Activated naive CD4-positive, alpha-beta T cell treated with anti-CD3 and anti-CD28 coated beads for 36 hours (primary cell): ENCODE results near the gene NEK5. TPM values are rescaled to one million over a fixed set of nuclear protein-coding genes. Genes with fewer than 3 reads are reported as not detected.
"Not testable (repeated sequence)": the region's sequence is repeated elsewhere in the genome, so short reads cannot be mapped to it uniquely, and the experiment has no call there.

Experiments used
- CTCF ChIA-PET: fragments of 350-600 bp; sonication (Branson Sonifier 250); formaldehyde crosslinking; loops from one replicate; lab custom pipeline; 2021; ENCODE audit warnings: antibody characterized with exemption; lab: Charles Lee
- DNase-seq: peaks from one replicate; pipeline ENCODE4 v3.0.0-alpha.2; 2020
- H3K27ac Mint-ChIP-seq: one replicate; pipeline ENCODE4 v1.8.0; 2021; ENCODE audit warnings: mild to moderate bottlenecking, mixed read lengths
- H3K27me3 Mint-ChIP-seq: one replicate; pipeline ENCODE4 v1.8.0; 2021; ENCODE audit warnings: low read depth, mixed read lengths
- H3K36me3 Mint-ChIP-seq: one replicate; pipeline ENCODE4 v1.8.0; 2021; ENCODE audit warnings: low read depth, mixed read lengths
- H3K4me1 Mint-ChIP-seq: one replicate; pipeline ENCODE4 v1.8.0; 2021; ENCODE audit warnings: low read depth, mixed read lengths
- H3K4me3 Mint-ChIP-seq: one replicate; pipeline ENCODE4 v1.8.0; 2021; ENCODE audit warnings: mild to moderate bottlenecking, moderate library complexity, mixed read lengths
- H3K9me3 Mint-ChIP-seq: one replicate; pipeline ENCODE4 v1.8.0; 2021; ENCODE audit warnings: mixed read lengths
- intact Hi-C: fragments of 100-400 bp; cut with micrococcal nuclease; formaldehyde crosslinking; loops from one replicate; pipeline ENCODE4 v1.15.1; 2023
- total RNA-seq, 2 experiments: library from RNA; stranded (reverse); gene quantifications; one replicate each; pipeline ENCODE4 v1.2.3, GENCODE V29; 2021

Gene NEK5, protein sequence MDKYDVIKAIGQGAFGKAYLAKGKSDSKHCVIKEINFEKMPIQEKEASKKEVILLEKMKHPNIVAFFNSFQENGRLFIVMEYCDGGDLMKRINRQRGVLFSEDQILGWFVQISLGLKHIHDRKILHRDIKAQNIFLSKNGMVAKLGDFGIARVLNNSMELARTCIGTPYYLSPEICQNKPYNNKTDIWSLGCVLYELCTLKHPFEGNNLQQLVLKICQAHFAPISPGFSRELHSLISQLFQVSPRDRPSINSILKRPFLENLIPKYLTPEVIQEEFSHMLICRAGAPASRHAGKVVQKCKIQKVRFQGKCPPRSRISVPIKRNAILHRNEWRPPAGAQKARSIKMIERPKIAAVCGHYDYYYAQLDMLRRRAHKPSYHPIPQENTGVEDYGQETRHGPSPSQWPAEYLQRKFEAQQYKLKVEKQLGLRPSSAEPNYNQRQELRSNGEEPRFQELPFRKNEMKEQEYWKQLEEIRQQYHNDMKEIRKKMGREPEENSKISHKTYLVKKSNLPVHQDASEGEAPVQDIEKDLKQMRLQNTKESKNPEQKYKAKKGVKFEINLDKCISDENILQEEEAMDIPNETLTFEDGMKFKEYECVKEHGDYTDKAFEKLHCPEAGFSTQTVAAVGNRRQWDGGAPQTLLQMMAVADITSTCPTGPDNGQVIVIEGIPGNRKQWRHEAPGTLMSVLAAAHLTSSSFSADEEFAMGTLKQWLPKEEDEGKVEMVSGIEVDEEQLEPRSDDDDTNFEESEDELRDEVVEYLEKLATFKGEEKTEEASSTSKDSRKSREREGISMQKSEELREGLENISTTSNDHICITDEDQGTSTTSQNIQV
- total RNA-seq: under 1 TPM; 0.10 to 0.14 TPM

DNA sequence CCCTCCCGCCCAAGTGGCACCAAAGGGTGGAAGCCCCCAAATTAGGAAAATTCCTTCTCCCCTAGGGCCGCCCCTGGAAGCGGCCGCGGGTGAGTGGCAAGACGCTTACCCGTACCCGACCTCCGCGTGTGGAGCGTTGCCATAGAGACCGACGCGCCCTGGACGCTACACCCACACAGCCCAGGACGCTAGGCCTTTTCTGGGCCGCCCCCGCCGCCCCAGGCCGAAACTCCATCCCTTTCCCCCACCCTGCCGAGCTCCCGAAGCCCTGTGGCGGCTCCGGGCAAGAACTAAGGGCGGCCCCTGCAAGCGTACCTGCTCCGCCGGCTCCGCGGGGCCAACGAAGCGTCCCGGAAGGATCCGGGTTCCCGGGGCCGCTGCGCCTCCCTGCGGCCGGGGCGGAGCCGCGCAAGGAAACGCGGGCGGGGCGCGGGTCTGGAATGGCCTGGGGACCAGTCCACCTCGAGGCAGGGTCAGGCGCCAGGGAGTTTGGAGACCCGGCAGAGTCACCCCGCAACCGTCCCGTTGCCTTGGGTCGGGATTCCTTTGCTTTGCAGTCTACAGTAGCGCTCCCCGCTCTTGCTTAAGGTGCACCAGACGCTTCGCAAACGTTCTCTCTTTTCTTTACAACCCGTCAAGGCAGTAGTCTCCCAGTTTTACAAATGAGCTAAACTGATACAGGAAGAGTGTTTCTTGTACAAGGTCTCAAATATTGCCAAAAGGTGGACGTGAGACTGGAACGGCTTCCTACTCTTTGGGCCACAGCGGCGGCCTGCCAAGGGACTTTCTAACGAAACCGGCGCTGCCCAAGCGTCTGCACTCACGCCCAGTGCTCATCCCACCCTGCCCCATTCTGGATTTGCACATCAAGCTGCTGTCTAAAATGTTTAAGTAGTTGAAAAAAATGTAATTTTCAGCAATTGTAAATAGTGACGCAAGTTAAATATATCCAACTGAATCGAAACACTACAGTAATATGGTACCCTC is at the start of gene NEK5:
TSS of gene NEK5 (minus strand) at position 360 of the 987 bp plus-strand sequence. CDS start 1,591 bp downstream, outside the sequence.
- Mint-ChIP-seq H3K9me3 (no peaks in the 10 kb centered on the region), H3K4me3 (peak within 1 kb of the TSS; percentile 70), H3K4me1 (peaks cover 12% of the 10 kb centered on the region), H3K27me3 (peaks cover 2% of the 10 kb centered on the region), H3K27ac (no peak within 1 kb of the TSS), H3K36me3 (peaks cover 1% of the 10 kb centered on the region)
- DNase-seq: peak; percentile 68
- CTCF ChIA-PET: interaction anchor here (0.6 to 4.9 kb wide), 17 partner anchors 13 to 711 kb away, joined by 3 to 55 read pairs (median 4); partner anchors contain the start of genes ALG11 and ATP7B
- intact Hi-C loops: loop anchor here (1.0 to 10.0 kb wide), 6 partner anchors 66 to 1002 kb away; partner anchors contain the start of genes ALG11, INTS6 and VPS36

DNA sequence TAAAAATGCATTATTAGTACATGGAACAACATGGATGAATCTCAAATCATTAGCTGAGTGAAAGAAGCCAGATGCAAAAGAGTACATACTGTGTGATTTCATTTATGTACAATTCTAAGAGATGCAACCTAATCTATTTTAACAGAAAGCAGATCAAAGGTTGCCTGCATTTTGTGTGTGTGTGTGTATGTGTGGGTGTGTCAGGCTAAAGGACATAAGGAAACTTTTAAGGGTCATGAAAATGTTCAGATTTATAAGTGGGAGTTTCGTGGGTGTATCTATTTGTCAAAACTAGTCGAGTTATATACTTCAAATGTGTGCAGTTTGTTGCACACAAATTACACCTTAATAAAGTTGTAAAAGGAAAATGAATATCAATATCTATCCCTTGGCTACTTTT is 48.4 kb upstream of the NEK5 start:
- CTCF ChIA-PET: no interaction called here
- no peak overlapping the region for H3K27ac Mint-ChIP-seq

DNA sequence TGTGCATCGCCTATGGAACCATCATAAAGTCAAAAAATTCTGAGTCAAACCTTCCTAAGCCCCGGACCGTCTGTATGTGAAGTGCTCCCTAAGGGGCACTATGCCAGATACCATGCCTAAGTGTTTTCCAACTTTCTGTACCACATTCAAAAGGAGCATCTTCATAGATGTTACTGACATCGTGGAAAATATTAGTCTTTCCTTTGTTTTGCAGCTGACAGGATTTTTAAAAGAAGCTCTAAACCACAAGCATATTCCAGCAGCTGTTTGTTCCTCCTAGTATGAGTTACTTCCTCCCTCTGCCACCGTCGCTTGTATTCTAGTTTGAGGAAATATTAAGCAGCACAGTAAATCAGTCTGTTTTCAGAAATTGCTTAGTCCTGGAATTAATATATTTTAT is 45.1 kb upstream of the NEK5 start:
- not testable (repeated sequence) for DNase-seq, H3K4me3 Mint-ChIP-seq, H3K9me3 Mint-ChIP-seq, H3K27me3 Mint-ChIP-seq, H3K27ac Mint-ChIP-seq
- intact Hi-C loops: loop anchor here (2.0 kb wide), 1 partner anchor 17 kb away; no protein-coding TSS in a partner anchor
- H3K4me1 Mint-ChIP-seq: peaks cover 14% of the 10 kb centered on the region
- peaks cover 16% of the 10 kb centered on the region for H3K36me3 Mint-ChIP-seq
- CTCF ChIA-PET: interaction anchor here (0.6 to 1.7 kb wide), 7 partner anchors 9 to 888 kb away, joined by 3 to 5 read pairs (median 3); no protein-coding TSS in a partner anchor

More for the DNA sequence above, 48.4 kb upstream of the NEK5 start:
- Mint-ChIP-seq H3K27me3 (no peaks in the 10 kb centered on the region), H3K9me3 (no peaks in the 10 kb centered on the region), H3K36me3 (peaks cover 19% of the 10 kb centered on the region), H3K4me1 (peaks cover 10% of the 10 kb centered on the region), H3K4me3 (no peak overlapping the region)
- intact Hi-C loops: no loop called here
- no peak for DNase-seq

DNA sequence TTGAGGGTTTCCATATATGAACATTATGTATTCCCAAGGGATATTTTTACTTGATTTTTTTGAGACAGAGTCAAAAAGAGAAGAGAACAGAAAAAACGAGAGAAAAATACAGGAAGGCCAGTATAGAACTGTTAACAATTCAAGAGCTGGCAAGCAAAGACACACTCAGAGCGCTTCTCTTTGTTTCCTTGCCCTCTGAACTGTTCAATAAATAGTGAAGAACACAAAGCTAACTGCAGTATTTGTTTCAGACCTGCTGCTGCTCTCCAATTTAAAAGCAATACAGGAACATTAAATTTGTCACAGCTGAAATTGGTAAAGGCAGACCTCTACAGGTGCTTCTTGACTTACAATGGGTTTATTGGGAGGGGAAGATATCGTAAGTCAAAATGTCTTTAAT is 44.5 kb upstream of the NEK5 start:
- CTCF ChIA-PET: interaction anchor here (0.6 to 1.7 kb wide), 4 partner anchors 8 to 887 kb away, joined by 3 to 5 read pairs (median 3); no protein-coding TSS in a partner anchor
- intact Hi-C loops: no loop called here

DNA sequence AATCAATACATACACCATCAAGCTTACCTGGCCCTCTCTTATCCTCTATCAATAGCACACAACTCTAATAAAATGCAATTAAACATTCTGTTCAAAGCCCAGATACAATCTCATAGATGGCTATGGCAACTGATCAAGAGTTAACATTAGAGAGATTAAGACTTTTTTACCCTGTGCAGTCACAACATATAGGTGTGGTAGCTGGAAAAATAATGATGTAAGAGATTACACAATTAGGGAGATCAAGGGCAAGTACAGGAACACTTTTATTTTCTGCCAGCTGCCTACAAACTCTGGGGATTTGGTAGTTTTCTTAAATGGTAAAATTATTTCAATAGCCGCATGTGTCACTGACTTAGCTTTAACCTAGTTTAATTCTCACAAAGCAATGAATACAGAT is 42.8 kb upstream of the NEK5 start:
- H3K36me3 Mint-ChIP-seq: peaks cover 17% of the 10 kb centered on the region
- H3K27me3 Mint-ChIP-seq, H3K9me3 Mint-ChIP-seq, H3K4me3 Mint-ChIP-seq, DNase-seq, intact Hi-C loops, H3K27ac Mint-ChIP-seq: not testable (repeated sequence)
- CTCF ChIA-PET: interaction anchor here (1.2 kb wide), 1 partner anchor 23 kb away, joined by 5 read pairs; no protein-coding TSS in a partner anchor
- peaks cover 14% of the 10 kb centered on the region for H3K4me1 Mint-ChIP-seq

More for the DNA sequence above, 44.5 kb upstream of the NEK5 start:
- no peak for DNase-seq
- Mint-ChIP-seq H3K27me3 (no peaks in the 10 kb centered on the region), H3K27ac (no peak overlapping the region), H3K36me3 (peaks cover 16% of the 10 kb centered on the region), H3K4me3 (no peak overlapping the region), H3K9me3 (no peaks in the 10 kb centered on the region), H3K4me1 (peaks cover 14% of the 10 kb centered on the region)

DNA sequence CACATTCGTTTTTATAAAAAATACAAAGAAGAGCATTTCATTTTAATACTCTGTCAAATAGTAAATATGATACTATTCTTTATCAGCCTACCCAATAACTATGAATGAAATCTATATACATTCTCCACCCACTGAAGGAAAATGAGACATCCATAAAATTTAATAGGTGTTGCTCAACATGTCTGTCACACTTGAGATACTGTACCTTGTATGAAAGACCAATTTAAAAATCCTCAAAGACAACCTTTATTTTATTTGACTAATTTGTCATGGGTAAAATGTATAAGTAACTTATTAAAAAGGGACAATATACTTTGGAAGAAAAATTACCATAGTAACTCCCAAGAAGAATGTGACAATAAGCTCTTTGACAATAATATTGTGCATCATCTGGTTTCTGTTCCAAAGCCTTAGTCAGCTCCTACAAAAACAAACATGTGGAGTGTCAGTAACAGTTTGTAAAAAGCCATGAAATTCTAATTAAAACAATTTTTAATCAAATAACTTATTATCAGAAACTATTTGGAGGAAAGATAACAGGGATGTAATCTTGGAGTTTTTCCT is 42.0 kb upstream of the NEK5 start:
- H3K4me3 Mint-ChIP-seq, DNase-seq, H3K9me3 Mint-ChIP-seq, intact Hi-C loops, H3K27ac Mint-ChIP-seq, H3K27me3 Mint-ChIP-seq: not testable (repeated sequence)
- H3K4me1 Mint-ChIP-seq: peaks cover 14% of the 10 kb centered on the region
- peaks cover 20% of the 10 kb centered on the region for H3K36me3 Mint-ChIP-seq
- CTCF ChIA-PET: interaction anchor here (1.2 kb wide), 1 partner anchor 23 kb away, joined by 5 read pairs; no protein-coding TSS in a partner anchor

DNA sequence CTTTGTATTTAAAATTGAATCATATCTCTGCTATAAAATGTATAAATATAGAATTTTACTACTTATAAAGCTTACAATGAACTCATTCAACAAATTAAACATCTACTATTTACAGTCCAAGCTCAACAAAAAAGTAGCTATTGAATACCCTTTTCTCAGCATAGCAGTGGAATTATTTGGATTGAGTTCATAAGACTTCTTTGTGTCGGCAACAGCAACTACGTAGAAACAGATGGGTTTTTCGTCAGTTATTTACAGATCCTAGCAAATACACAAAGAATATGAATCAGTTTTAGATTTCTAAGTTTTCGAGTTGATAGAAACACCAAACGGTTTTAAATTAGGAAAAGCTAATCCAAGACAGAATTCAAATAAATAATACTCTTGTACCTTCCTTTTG is 41.0 kb upstream of the NEK5 start:
- no peaks in the 10 kb centered on the region for H3K9me3 Mint-ChIP-seq
- H3K27ac Mint-ChIP-seq: no peak overlapping the region
- CTCF ChIA-PET: interaction anchor here (0.9 kb wide), 1 partner anchor 24 kb away, joined by 3 read pairs; no protein-coding TSS in a partner anchor
- peaks cover 20% of the 10 kb centered on the region for H3K36me3 Mint-ChIP-seq
- intact Hi-C loops: no loop called here
- H3K27me3 Mint-ChIP-seq: no peaks in the 10 kb centered on the region
- no peak overlapping the region for H3K4me3 Mint-ChIP-seq
- peaks cover 14% of the 10 kb centered on the region for H3K4me1 Mint-ChIP-seq
- DNase-seq: no peak

DNA sequence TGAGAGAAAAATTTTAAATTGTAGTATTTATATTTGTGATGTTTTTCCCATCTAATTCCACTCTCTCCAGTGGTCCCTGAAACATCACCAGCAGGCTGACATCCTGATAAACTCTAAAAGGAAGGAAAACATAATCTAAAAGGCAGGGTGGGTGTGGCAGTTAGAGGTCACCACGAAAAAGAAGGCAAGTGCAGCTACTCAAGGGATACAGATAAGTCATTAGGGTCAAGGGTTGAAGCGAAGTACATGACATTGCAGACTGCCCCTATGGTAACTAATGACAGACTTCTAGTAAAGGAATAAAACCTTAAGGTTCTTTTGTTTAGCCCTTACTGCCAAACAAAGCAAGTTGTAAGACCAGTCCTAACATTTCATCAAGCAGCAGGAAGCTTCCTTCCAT is 36.5 kb upstream of the NEK5 start:
- peaks cover 6% of the 10 kb centered on the region for H3K36me3 Mint-ChIP-seq
- intact Hi-C loops: no loop called here
- H3K27ac Mint-ChIP-seq: no peak overlapping the region
- no peaks in the 10 kb centered on the region for H3K27me3 Mint-ChIP-seq
- H3K4me3 Mint-ChIP-seq: no peak overlapping the region
- CTCF ChIA-PET: interaction anchor here (1.0 to 1.3 kb wide), 3 partner anchors 8 to 285 kb away, joined by 3 read pairs; no protein-coding TSS in a partner anchor
- no peak for DNase-seq
- H3K4me1 Mint-ChIP-seq: peaks cover 12% of the 10 kb centered on the region
- H3K9me3 Mint-ChIP-seq: no peaks in the 10 kb centered on the region

DNA sequence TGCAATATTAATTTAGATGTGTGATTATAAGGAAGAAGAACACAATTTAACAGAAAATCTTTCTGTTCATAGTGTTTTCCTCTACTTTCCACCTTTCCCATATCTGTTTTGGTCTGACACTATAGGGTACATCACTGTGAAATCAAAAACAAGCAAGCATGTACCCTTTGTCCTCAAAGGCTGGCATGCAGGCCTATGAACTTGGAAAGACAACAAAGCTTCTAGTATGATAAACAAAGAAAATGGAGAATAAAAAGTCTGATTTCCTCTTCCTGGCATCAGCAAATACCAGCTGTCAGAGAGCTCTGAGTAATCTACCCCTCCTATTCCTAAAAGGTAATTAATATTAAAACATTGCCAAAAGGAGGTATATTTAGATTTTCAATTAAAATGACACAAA is 36.1 kb upstream of the NEK5 start:
- no peak for DNase-seq
- H3K36me3 Mint-ChIP-seq: peaks cover 6% of the 10 kb centered on the region
- H3K4me1 Mint-ChIP-seq: peaks cover 14% of the 10 kb centered on the region
- intact Hi-C loops: no loop called here
- no peak overlapping the region for H3K4me3 Mint-ChIP-seq
- CTCF ChIA-PET: interaction anchor here (1.0 to 1.3 kb wide), 3 partner anchors 9 to 286 kb away, joined by 3 read pairs; no protein-coding TSS in a partner anchor
- peaks cover under 1% of the 10 kb centered on the region for H3K27me3 Mint-ChIP-seq
- no peaks in the 10 kb centered on the region for H3K9me3 Mint-ChIP-seq
- H3K27ac Mint-ChIP-seq: no peak overlapping the region

DNA sequence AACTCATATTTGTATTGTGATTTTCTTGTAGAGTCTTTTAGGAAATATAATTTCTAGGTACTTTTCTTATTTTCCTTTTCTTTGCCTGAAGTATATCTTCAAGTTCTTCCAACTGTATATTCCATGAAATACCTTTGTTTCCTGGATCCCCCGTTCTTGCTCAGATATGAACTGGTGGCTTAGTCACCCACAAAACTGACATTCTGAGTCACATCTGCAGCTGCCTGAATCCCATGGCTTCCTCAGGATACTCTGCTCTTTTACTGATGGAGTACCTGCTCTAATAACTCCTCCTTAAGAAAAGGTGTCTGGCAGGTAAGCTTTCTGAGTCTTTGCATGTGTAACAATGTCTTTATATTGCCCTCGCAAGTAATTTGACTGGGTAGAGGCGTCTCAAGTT is 35.0 kb upstream of the NEK5 start:
- H3K4me3 Mint-ChIP-seq, H3K36me3 Mint-ChIP-seq, intact Hi-C loops, DNase-seq, H3K27me3 Mint-ChIP-seq, H3K27ac Mint-ChIP-seq, H3K9me3 Mint-ChIP-seq, CTCF ChIA-PET: not testable (repeated sequence)
- H3K4me1 Mint-ChIP-seq: peaks cover 19% of the 10 kb centered on the region
